Stimulated activated memory B cell treated with anti-CD40 and anti-IgM and Interleukin-4, amounts not matched to agents 10 μg/mL and 1 μg/mL and 100 μg/mL, for 72 hours (primary cell): Measurements from ENCODE around the gene MYRIP.
"Not testable (repeated sequence)": the region's sequence is repeated elsewhere in the genome, so short reads cannot be mapped to it uniquely, and the experiment has no call there.

Source experiments
- ATAC-seq: fragments of 150-1000 bp; cut with Tn5 transposase; 2 replicates; pipeline ENCODE4 v1.10.0; 2021
- H3K27ac Mint-ChIP-seq: one replicate; pipeline ENCODE4 v1.8.0; 2022; ENCODE audit warnings: mild to moderate bottlenecking, mixed read lengths
- H3K27me3 Mint-ChIP-seq: one replicate; pipeline ENCODE4 v1.8.0; 2022; ENCODE audit warnings: mixed read lengths
- H3K36me3 Mint-ChIP-seq: one replicate; pipeline ENCODE4 v1.8.0; 2022; ENCODE audit warnings: mixed read lengths
- H3K4me1 Mint-ChIP-seq: one replicate; pipeline ENCODE4 v1.8.0; 2022; ENCODE audit warnings: mixed read lengths
- H3K4me3 Mint-ChIP-seq: one replicate; pipeline ENCODE4 v1.8.0; 2022; ENCODE audit warnings: mild to moderate bottlenecking, moderate library complexity, mixed read lengths
- H3K9me3 Mint-ChIP-seq: one replicate; pipeline ENCODE4 v1.8.0; 2022; ENCODE audit warnings: mixed read lengths

MYRIP gene

DNA sequence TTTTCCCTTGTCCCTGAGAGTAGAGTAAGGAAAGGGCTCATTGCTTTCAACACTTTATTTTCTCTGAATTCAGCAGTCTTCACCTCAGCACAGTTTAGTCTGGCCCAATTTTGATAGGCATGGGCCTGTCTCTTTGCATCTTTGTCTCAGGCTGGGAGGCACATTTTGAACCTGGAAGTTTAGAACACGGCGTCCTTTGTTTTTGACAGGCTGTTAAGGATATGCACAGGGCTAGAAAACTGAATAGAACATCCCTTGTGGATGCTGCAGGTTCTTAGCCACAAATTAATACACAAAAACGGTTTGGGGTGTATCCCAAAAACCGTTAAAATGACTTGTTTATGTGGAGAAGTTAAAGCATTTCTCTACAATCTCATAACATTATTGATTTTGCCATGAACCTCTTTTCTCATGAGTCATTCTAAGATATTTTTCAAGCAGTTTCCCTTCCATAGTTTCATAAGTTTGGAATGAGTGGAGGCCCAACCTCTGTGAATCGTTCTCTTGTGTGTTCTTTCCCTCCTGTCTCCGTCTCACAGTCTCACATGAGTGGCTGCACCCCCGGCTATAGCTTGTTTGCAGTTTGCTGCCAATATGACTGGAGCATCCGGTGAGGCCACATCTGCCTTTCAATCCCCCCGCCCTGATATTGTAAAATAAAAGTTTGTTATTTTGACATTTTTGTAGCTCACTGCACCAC is 307.2 kb downstream of the MYRIP start:
- no peak for ATAC-seq
- H3K27ac Mint-ChIP-seq = no peak overlapping the region
- no peaks in the 10 kb centered on the region for H3K36me3 Mint-ChIP-seq
- H3K4me3 Mint-ChIP-seq = no peak overlapping the region
- H3K27me3 Mint-ChIP-seq = no peaks in the 10 kb centered on the region
- no peaks in the 10 kb centered on the region for H3K9me3 Mint-ChIP-seq
- no peaks in the 10 kb centered on the region for H3K4me1 Mint-ChIP-seq

DNA sequence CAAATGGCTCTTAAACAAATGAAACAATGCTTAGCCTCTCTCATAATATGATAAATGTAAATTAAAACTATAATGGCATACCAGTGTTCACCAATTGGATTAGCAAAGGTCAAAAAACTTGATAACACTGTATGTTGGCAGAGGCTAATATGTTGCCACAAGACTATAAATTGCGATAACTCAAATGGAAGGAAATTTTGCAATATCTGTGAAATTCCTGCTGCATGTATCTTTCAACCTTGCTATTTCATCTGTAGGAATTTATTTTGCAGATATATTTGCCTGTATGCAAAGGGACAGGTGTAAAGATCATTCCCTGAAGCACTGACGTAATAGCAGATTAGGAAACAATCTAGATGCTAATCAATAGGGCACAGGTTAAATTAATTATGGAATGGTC is 308.7 kb downstream of the MYRIP start:
- Mint-ChIP-seq H3K27ac (no peak overlapping the region), H3K4me1 (no peaks in the 10 kb centered on the region), H3K27me3 (no peaks in the 10 kb centered on the region), H3K4me3 (no peak overlapping the region), H3K36me3 (no peaks in the 10 kb centered on the region), H3K9me3 (no peaks in the 10 kb centered on the region)
- no peak for ATAC-seq

GRCh38 chr3:40120067-40120692 is 310.8 kb downstream of the MYRIP start:
- no peaks in the 10 kb centered on the region for H3K9me3 Mint-ChIP-seq
- no peaks in the 10 kb centered on the region for H3K27me3 Mint-ChIP-seq
- H3K36me3 Mint-ChIP-seq = no peaks in the 10 kb centered on the region
- ATAC-seq = no peak
- no peak overlapping the region for H3K4me3 Mint-ChIP-seq
- H3K27ac Mint-ChIP-seq = no peak overlapping the region
- H3K4me1 Mint-ChIP-seq = no peaks in the 10 kb centered on the region

- Mint-ChIP-seq H3K27ac (no peak overlapping the region), H3K4me1 (no peaks in the 10 kb centered on the region), H3K27me3 (no peaks in the 10 kb centered on the region), H3K36me3 (no peaks in the 10 kb centered on the region), H3K4me3 (no peak overlapping the region), H3K9me3 (no peaks in the 10 kb centered on the region)
- ATAC-seq = peak; percentile 38
Measured at GRCh38 chr3:40120806-40121205, 311.4 kb downstream of the MYRIP start.

GRCh38 chr3:40124918-40125317 is 315.5 kb downstream of the MYRIP start:
- no peaks in the 10 kb centered on the region for H3K9me3 Mint-ChIP-seq
- no peaks in the 10 kb centered on the region for H3K36me3 Mint-ChIP-seq
- H3K4me3 Mint-ChIP-seq = no peak overlapping the region
- H3K4me1 Mint-ChIP-seq = no peaks in the 10 kb centered on the region
- ATAC-seq = peak; percentile 10
- H3K27ac Mint-ChIP-seq = no peak overlapping the region
- H3K27me3 Mint-ChIP-seq = no peaks in the 10 kb centered on the region

DNA sequence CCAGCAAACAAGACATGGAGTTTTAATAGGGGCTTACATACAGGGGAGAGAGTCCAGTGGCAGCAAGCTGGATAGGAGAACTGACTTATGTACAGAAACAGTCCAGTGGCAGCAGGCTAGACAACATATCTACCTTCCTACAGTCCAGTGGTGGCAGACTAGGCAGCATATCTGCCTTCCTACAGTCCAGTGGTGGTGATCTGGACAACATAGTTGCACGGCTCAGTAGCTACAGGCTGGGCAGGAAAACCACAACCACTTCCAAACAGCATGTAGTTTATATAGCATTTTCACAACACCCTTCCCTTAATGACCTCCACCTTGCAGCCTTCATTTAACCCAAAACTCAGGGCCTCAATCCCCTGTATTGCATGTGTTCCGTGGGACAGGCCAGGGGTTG is 318.8 kb downstream of the MYRIP start:
- no peak for ATAC-seq
- H3K4me1 Mint-ChIP-seq = no peaks in the 10 kb centered on the region

GRCh38 chr3:40129510-40129909 is 320.1 kb downstream of the MYRIP start:
- Mint-ChIP-seq H3K9me3 (peaks cover 5% of the 10 kb centered on the region), H3K27ac (no peak overlapping the region), H3K4me1 (no peaks in the 10 kb centered on the region), H3K4me3 (no peak overlapping the region), H3K27me3 (peaks cover 9% of the 10 kb centered on the region), H3K36me3 (peaks cover 8% of the 10 kb centered on the region)
- no peak for ATAC-seq

More for the DNA sequence above, 318.8 kb downstream of the MYRIP start:
- Mint-ChIP-seq H3K27ac (no peak overlapping the region), H3K36me3 (no peaks in the 10 kb centered on the region), H3K9me3 (no peaks in the 10 kb centered on the region), H3K4me3 (no peak overlapping the region), H3K27me3 (peaks cover 2% of the 10 kb centered on the region)

DNA sequence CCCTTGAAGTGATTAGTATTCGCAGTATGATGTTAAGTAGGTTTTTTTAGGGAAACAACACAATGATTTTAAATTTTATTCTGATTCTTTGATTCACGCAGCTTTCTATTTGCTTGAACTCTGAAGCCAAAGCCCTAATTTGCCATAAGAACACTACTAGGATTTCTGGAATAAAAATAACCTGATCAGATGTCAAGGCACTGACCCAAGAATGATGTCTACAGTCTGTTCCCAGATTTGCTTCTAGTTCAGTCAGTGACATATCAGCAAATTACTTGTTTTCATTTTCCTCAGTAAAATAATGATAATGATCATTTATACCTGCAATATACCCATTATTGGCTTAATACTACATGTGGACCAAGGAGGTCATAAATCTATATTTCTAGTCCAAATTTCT is 320.6 kb downstream of the MYRIP start:
- Mint-ChIP-seq H3K9me3 (peaks cover 5% of the 10 kb centered on the region), H3K27ac (no peak overlapping the region), H3K36me3 (peaks cover 8% of the 10 kb centered on the region), H3K4me1 (no peaks in the 10 kb centered on the region), H3K27me3 (peaks cover 9% of the 10 kb centered on the region), H3K4me3 (no peak overlapping the region)
- ATAC-seq = no peak

- H3K27ac Mint-ChIP-seq = no peak overlapping the region
Measured at GRCh38 chr3:40130721-40131120, 321.3 kb downstream of the MYRIP start.

DNA sequence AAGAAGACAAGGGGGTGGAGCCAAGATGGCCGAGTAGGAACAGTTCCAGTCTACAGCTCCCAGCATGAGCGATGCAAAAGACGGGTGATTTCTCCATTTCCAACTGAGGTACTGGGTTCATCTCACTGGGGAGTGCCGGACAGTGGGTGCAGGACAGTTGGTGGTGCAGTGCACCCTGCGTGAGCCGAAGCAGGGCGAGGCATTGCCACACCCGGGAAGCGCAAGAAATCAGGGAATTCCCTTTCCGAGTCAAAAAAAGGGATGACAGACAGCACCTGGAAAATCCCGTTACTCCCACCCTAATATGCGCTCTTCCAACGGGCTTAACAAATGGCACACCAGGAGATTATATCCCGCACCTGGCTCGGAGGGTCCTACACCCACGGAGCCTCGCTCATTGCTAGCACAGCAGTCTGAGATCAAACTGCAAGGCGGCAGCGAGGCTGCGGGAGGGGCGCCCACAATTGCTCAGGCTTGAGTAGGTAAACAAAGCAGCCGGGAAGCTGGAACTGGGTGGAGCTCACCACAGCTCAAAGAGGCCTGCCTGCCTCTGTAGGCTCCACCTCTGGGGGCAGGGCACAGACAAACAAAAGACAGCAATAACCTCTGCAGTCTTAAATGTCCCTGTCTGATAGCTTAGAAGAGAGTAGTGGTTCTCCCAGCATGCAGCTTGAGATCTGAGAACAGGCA is 324.6 kb downstream of the MYRIP start:
- H3K9me3 Mint-ChIP-seq, ATAC-seq, H3K27me3 Mint-ChIP-seq, H3K27ac Mint-ChIP-seq, H3K36me3 Mint-ChIP-seq, H3K4me1 Mint-ChIP-seq, H3K4me3 Mint-ChIP-seq: not testable (repeated sequence)

More at GRCh38 chr3:40130721-40131120, 321.3 kb downstream of the MYRIP start:
- Mint-ChIP-seq H3K4me3 (no peak overlapping the region), H3K36me3 (peaks cover 8% of the 10 kb centered on the region), H3K4me1 (no peaks in the 10 kb centered on the region), H3K9me3 (peaks cover 8% of the 10 kb centered on the region), H3K27me3 (peaks cover 9% of the 10 kb centered on the region)
- no peak for ATAC-seq

GRCh38 chr3:40137591-40138295 is 328.3 kb downstream of the MYRIP start:
- no peak overlapping the region for H3K4me3 Mint-ChIP-seq
- peaks cover 16% of the 10 kb centered on the region for H3K9me3 Mint-ChIP-seq
- H3K36me3 Mint-ChIP-seq = peaks cover 8% of the 10 kb centered on the region
- no peaks in the 10 kb centered on the region for H3K4me1 Mint-ChIP-seq
- ATAC-seq = peak; percentile 24
- H3K27me3 Mint-ChIP-seq = peaks cover 9% of the 10 kb centered on the region
- H3K27ac Mint-ChIP-seq = no peak overlapping the region

GRCh38 chr3:40143283-40144090 is 334.1 kb downstream of the MYRIP start:
- Mint-ChIP-seq H3K27ac (no peak overlapping the region), H3K36me3 (no peaks in the 10 kb centered on the region), H3K27me3 (peaks cover 13% of the 10 kb centered on the region), H3K9me3 (peaks cover 6% of the 10 kb centered on the region), H3K4me3 (no peak overlapping the region), H3K4me1 (no peaks in the 10 kb centered on the region)
- no peak for ATAC-seq

- Mint-ChIP-seq H3K4me1 (no peaks in the 10 kb centered on the region), H3K36me3 (no peaks in the 10 kb centered on the region), H3K9me3 (no peaks in the 10 kb centered on the region), H3K4me3 (no peak overlapping the region), H3K27me3 (peaks cover 13% of the 10 kb centered on the region), H3K27ac (no peak overlapping the region)
- no peak for ATAC-seq
Measured at GRCh38 chr3:40148827-40149226, 339.4 kb downstream of the MYRIP start.

DNA sequence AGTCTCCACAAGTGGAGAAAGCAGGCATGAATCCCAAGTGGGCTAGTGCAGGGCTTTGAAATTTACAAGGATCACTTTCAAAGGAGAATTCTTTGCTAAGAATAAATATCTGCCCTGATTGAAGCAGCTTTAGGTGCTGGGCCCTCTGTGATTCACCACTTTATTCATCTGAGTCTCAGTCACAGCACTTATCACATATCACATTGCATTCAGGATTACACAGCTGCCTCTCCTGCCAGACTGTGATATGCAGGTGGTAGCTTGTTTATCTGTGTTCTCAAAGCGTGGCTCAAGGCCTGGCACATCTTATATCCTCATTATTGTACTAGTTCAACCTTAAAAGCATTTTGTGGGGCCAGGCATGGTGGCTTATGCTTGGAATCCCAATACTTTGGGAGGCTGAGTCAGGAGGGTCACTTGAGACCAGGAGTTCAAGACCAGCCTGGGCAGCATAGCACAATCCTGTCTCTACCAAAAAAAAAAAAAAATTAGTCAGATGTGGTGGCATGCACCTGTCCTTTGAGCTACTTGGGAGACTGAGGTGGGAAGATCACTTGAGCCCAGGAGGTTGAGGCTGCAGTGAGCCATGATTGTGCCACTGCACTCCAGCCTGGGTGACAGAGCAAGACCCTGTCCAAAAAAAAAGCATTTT is 343.2 kb downstream of the MYRIP start:
- Mint-ChIP-seq H3K27ac (no peak overlapping the region), H3K4me1 (no peaks in the 10 kb centered on the region), H3K36me3 (no peaks in the 10 kb centered on the region), H3K27me3 (no peaks in the 10 kb centered on the region), H3K9me3 (no peaks in the 10 kb centered on the region), H3K4me3 (no peak overlapping the region)
- no peak for ATAC-seq
